Dendritic cell treated with granulocyte-macrophage colony-stimulating factor and Interleukin-4, amounts not matched to agents 40 ng/mL and 50 ng/mL, for 4 days (primary cell): Measurements from ENCODE around the gene ALDH3B2.
"Not testable (repeated sequence)": the region's sequence is repeated elsewhere in the genome, so short reads cannot be mapped to it uniquely, and the experiment has no call there.

Experiments
- H3K27ac Mint-ChIP-seq: one replicate; pipeline ENCODE4 v1.8.0; 2022; ENCODE audit warnings: mild to moderate bottlenecking, mixed read lengths
- H3K27me3 Mint-ChIP-seq: one replicate; pipeline ENCODE4 v1.8.0; 2022; ENCODE audit warnings: mild to moderate bottlenecking, mixed read lengths
- H3K36me3 Mint-ChIP-seq: one replicate; pipeline ENCODE4 v1.8.0; 2022; ENCODE audit warnings: low read depth, mixed read lengths
- H3K4me1 Mint-ChIP-seq: one replicate; pipeline ENCODE4 v1.8.0; 2022; ENCODE audit warnings: low read depth, mixed read lengths
- H3K4me3 Mint-ChIP-seq: one replicate; pipeline ENCODE4 v1.8.0; 2022; ENCODE audit warnings: mild to moderate bottlenecking, moderate library complexity, mixed read lengths
- H3K9me3 Mint-ChIP-seq: one replicate; pipeline ENCODE4 v1.8.0; 2022; ENCODE audit warnings: mixed read lengths
- intact Hi-C: fragments of 100-400 bp; cut with micrococcal nuclease; formaldehyde crosslinking; loops from one replicate; pipeline ENCODE4 v1.15.0; 2022

ALDH3B2 gene

GRCh38 chr11:67662142-67662834 is 12.1 kb downstream of the ALDH3B2 start:
- H3K27ac Mint-ChIP-seq: no peak overlapping the region
- H3K9me3 Mint-ChIP-seq: no peaks in the 10 kb centered on the region
- no peak overlapping the region for H3K4me3 Mint-ChIP-seq
- intact Hi-C loops: no loop called here
- no peaks in the 10 kb centered on the region for H3K4me1 Mint-ChIP-seq
- no peaks in the 10 kb centered on the region for H3K36me3 Mint-ChIP-seq
- H3K27me3 Mint-ChIP-seq: peaks cover 5% of the 10 kb centered on the region

DNA sequence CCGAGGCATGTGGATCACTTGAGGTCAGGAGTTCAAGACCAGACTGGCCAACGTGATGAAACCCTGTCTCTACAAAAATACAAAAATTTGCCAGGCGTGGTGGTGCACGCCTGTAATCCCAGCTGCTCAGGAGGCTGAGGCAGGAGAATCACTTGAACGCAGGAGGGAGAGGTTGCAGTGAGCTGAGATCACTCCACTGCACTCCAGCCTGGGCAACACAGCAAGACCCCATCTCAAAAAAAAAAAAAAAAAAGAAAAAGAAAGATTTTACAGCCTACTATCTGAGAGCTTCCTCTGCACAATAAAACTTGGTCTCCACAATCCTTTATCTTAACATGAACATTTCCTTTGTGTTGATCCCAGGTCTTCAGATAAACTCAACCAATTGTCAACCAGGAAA is 13.7 kb downstream of the ALDH3B2 start:
- intact Hi-C loops, H3K9me3 Mint-ChIP-seq, H3K4me1 Mint-ChIP-seq, H3K27me3 Mint-ChIP-seq, H3K27ac Mint-ChIP-seq, H3K36me3 Mint-ChIP-seq, H3K4me3 Mint-ChIP-seq: not testable (repeated sequence)

DNA sequence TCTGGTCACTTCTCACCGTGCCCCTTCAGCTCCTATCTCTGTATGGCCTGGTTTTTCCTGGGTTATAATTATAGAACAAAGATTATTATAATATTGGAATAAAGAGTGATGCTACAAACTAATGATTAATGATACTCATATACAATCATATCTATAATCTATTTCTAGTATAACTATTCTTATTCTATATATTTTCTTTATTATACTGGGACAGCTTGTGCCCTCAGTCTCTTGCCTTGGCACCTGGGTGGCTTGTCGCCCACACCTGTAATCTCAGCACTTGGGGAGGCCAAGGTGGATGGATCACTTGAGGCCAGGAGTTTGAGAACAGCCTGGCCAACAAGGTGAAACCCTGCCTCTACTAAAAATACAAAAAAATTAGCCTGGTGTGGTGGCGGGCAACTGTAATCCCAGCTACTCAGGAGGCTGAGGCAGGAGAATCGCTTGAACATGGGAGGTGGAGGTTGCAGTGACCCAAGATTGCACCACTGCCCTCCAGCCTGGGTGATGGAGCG is 14.7 kb downstream of the ALDH3B2 start:
- H3K9me3 Mint-ChIP-seq, H3K27me3 Mint-ChIP-seq, H3K4me1 Mint-ChIP-seq, H3K27ac Mint-ChIP-seq, H3K4me3 Mint-ChIP-seq, H3K36me3 Mint-ChIP-seq: not testable (repeated sequence)
- intact Hi-C loops: loop anchor here (1.0 to 2.0 kb wide), 2 partner anchors 30 to 87 kb away; partner anchors contain the start of gene NUDT8

GRCh38 chr11:67657300-67657699 is 17.1 kb downstream of the ALDH3B2 start:
- Mint-ChIP-seq H3K27me3 (peaks cover 8% of the 10 kb centered on the region), H3K9me3 (no peaks in the 10 kb centered on the region), H3K27ac (no peak overlapping the region), H3K4me3 (no peak overlapping the region), H3K4me1 (no peaks in the 10 kb centered on the region), H3K36me3 (no peaks in the 10 kb centered on the region)
- intact Hi-C loops: no loop called here

DNA sequence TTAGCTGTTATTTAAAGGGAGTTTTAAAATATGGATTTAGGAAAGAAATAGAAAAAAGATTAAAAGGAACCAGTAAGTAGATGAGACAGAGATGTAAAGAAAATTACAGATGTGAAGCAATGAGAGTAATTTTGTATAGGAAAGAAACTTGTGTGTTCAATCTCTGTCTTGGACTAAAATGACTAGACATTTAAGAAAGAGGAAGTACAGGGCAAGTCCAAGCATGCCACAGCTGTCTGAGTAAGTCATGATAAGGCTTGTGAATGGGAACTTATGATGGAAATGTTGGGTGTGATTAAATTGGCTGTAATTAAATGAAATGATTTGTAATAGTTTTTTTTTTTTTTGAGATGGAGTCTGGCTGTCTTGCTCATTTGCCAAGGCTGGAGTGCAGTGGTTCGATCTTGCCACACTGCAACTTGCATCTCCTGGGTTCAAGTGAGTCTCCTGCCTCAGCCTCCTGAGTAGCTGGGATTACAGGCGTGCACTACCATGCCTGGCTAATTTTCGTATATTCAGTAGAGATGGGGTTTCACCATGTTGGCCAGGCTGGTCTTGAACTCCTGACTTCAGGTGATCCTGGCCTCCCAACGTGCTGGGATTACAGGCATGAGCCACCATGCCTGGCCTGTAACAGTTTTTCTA is 18.0 kb downstream of the ALDH3B2 start:
- H3K27me3 Mint-ChIP-seq: peaks cover 11% of the 10 kb centered on the region
- H3K36me3 Mint-ChIP-seq: no peaks in the 10 kb centered on the region
- no peak overlapping the region for H3K4me3 Mint-ChIP-seq
- no peaks in the 10 kb centered on the region for H3K9me3 Mint-ChIP-seq
- H3K4me1 Mint-ChIP-seq: no peaks in the 10 kb centered on the region
- no peak overlapping the region for H3K27ac Mint-ChIP-seq
- intact Hi-C loops: no loop called here

DNA sequence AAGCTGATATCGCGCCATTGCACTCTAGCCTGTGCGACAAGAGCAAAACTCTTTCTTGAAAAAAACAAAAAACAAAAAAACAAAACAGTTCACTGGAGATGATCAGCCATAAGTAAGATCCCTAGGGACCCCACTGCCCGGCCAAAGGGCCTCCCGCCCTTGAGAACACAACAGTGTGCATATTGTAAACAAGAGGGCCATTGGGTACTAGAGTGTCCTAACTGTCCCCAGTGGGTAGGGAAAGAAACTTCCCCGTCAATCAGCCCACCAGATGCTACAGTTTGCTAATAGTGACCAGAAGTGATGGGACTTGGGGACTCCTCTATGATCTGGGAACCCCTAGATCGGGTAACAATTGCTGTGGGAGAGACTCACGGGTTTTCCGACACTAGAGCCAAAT is 20.2 kb downstream of the ALDH3B2 start:
- intact Hi-C loops: no loop called here
- Mint-ChIP-seq H3K36me3 (no peaks in the 10 kb centered on the region), H3K9me3 (no peaks in the 10 kb centered on the region), H3K4me1 (peaks cover 17% of the 10 kb centered on the region), H3K27ac (no peak overlapping the region), H3K4me3 (no peak overlapping the region), H3K27me3 (peaks cover 17% of the 10 kb centered on the region)

DNA sequence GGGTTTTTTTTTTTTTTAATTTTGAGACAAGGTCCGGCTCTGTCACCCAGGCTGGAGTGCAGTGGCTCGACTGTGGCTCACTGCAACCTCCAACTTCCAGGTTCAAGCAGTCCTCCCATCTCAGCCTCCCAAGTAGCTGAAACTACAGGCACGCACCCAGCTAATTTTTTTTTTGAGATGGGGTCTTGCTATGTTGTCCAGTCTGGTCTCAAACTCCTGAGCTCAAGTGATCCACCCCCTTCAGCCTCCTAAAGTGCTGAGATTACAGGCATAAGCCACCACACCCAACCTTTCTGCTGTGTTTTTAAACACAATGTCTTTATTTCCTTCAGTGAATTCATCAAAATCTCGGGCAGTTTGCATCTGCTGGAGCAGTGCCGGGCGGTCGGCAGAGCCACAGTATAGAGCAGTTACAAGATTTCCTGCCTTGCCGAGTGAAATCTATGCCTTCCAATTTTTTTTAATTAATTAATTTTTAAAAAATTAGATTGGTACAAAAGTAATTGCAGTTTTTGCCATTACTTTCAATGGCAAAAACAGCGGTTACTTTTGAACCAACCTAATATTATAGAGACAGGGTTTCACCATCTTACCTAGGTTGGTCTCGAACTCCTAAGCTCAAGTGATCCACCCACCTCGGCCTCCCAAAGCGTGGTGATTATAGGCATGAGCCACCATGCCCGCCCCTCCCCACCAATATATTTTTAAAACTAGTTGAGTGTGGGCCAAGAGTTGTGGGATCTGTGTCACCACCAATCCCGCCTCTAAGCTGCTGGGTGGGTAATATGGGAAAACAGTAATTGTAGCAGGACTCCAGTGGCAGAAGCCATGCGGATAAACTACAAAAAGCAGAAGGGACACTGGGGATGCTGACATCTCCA is 21.2 kb downstream of the ALDH3B2 start:
- no peak overlapping the region for H3K27ac Mint-ChIP-seq
- peaks cover 27% of the 10 kb centered on the region for H3K4me1 Mint-ChIP-seq
- H3K9me3 Mint-ChIP-seq: no peaks in the 10 kb centered on the region
- H3K36me3 Mint-ChIP-seq: no peaks in the 10 kb centered on the region
- intact Hi-C loops: no loop called here
- H3K4me3 Mint-ChIP-seq: no peak overlapping the region
- peaks cover 26% of the 10 kb centered on the region for H3K27me3 Mint-ChIP-seq

GRCh38 chr11:67651976-67652781 is 22.2 kb downstream of the ALDH3B2 start:
- intact Hi-C loops: no loop called here
- no peak overlapping the region for H3K4me3 Mint-ChIP-seq

DNA sequence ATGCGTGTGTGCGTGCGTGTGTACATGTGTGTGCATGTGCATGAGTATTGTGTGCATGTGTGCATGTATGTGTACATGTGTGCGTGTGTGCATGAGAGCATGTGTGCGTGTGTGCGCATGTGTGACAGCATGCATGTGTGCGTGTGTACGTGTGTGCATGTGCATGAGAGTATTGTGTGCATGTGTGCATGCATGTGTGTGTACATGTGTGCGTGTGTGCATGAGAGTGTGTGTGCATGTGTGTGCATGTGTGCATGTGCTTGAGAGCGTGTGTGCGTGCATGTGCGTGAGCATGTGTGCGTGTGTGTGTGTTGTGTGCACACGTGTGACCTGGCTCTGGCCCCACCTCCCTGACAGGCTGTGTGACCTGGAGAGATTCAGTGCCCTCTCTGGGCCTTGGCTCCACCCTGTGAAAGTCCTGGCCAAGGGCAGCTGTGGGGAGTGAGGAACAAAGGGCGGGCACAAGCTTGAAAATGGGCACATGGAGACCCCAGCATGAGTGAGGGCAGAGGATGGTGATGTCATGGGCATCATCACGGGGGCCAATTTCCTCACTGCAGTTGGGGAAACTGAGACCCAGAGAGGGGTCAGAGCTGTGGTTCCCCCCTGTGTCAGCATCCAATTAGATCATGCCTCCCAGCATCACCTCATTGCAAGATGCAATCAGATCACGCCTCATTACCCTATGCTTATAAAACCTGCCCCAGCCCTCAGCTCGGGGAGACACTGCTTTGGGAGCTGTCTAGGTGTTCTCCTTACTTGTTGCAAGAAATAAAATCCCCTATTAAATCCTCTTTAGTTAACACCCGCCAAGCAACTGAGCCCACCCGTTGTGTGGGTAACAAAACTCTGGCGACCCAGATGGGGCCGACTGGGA is 24.6 kb downstream of the ALDH3B2 start:
- Mint-ChIP-seq H3K27me3 (peaks cover 47% of the 10 kb centered on the region), H3K9me3 (no peaks in the 10 kb centered on the region), H3K36me3 (no peaks in the 10 kb centered on the region), H3K4me1 (peaks cover 48% of the 10 kb centered on the region), H3K4me3 (peak overlapping the region; percentile 78), H3K27ac (peak overlapping the region; percentile 65)
- intact Hi-C loops: loop anchor here (10.0 kb wide), 1 partner anchor 55 kb away; no protein-coding TSS in a partner anchor

More at GRCh38 chr11:67651976-67652781, 22.2 kb downstream of the ALDH3B2 start:
- Mint-ChIP-seq H3K27me3 (peaks cover 34% of the 10 kb centered on the region), H3K36me3 (no peaks in the 10 kb centered on the region), H3K27ac (no peak overlapping the region), H3K4me1 (peaks cover 37% of the 10 kb centered on the region), H3K9me3 (no peaks in the 10 kb centered on the region)

GRCh38 chr11:67648796-67649613 is 25.4 kb downstream of the ALDH3B2 start:
- intact Hi-C loops: loop anchor here (10.0 kb wide), 1 partner anchor 56 kb away; no protein-coding TSS in a partner anchor
- Mint-ChIP-seq H3K4me3 (no peak overlapping the region), H3K9me3 (peaks cover 4% of the 10 kb centered on the region), H3K27me3 (peaks cover 47% of the 10 kb centered on the region), H3K4me1 (peaks cover 48% of the 10 kb centered on the region), H3K36me3 (no peaks in the 10 kb centered on the region), H3K27ac (no peak overlapping the region)

- peak overlapping the region; percentile 27 for H3K27ac Mint-ChIP-seq
Observed at GRCh38 chr11:67648140-67648795, 26.2 kb downstream of the ALDH3B2 start.

More at GRCh38 chr11:67648140-67648795, 26.2 kb downstream of the ALDH3B2 start:
- no peaks in the 10 kb centered on the region for H3K36me3 Mint-ChIP-seq
- H3K27me3 Mint-ChIP-seq: peaks cover 47% of the 10 kb centered on the region
- H3K4me1 Mint-ChIP-seq: peaks cover 48% of the 10 kb centered on the region
- H3K9me3 Mint-ChIP-seq: peaks cover 7% of the 10 kb centered on the region
- no peak overlapping the region for H3K4me3 Mint-ChIP-seq
- intact Hi-C loops: loop anchor here (10.0 kb wide), 1 partner anchor 57 kb away; no protein-coding TSS in a partner anchor
